ENCODE measurements around the gene ORC3.
"Not testable (repeated sequence)": the region's sequence is repeated elsewhere in the genome, so short reads cannot be mapped to it uniquely, and the experiment has no call there.

The ORC3 gene

DNA sequence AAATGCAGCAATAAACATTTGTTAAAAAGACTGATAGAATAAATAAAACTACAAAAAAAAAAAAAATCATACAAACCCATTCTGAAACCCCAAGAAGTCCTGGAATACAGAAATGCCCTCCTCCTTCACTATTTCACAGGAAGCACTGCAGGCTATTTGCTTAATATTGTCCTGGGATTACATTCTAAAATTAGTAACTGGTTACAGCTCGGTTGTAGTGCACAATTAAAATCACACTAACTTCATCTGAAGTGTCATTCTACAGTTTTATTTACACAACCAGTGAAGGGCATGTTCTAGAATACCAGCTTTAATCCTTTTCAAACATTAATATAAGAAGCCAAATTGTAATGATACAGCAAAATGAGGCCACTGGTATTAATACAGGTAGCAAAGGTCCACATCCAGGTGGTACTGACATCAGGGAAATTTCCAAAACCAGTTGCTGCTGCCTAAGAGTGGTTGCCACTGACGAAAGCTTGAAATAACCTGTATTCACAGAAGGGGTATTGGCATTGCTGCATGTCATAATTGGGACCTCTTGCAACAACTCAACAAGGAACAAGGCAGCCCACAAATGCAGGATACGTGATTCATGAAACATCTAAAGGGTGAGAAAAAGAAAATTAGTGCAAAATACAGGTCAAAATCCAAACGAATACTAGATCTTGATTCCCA lies 85.2 kb downstream of the ORC3 start:
- Histone ChIP-seq H3K4me2 (ENCODE audit: low read length) (no peak overlapping the region), H3K79me2 (no peaks in the 10 kb centered on the region), H3K27ac (no peak overlapping the region), H2AFZ (no peak overlapping the region), H3K36me3 (ENCODE audit: control insufficient read depth, insufficient read depth, low read length) (no peaks in the 10 kb centered on the region), H3K9ac (no peak overlapping the region), H3K27me3 (ENCODE audit: control insufficient read depth, insufficient read depth, low read length) (no peaks in the 10 kb centered on the region), H3K4me1 (peaks cover 16% of the 10 kb centered on the region), H3K4me3 (ENCODE audit: low read depth, low read length) (no peak overlapping the region), H3K9me3 (ENCODE audit: control insufficient read depth, low read length) (no peaks in the 10 kb centered on the region)
- TF ChIP-seq, protein P1, sequence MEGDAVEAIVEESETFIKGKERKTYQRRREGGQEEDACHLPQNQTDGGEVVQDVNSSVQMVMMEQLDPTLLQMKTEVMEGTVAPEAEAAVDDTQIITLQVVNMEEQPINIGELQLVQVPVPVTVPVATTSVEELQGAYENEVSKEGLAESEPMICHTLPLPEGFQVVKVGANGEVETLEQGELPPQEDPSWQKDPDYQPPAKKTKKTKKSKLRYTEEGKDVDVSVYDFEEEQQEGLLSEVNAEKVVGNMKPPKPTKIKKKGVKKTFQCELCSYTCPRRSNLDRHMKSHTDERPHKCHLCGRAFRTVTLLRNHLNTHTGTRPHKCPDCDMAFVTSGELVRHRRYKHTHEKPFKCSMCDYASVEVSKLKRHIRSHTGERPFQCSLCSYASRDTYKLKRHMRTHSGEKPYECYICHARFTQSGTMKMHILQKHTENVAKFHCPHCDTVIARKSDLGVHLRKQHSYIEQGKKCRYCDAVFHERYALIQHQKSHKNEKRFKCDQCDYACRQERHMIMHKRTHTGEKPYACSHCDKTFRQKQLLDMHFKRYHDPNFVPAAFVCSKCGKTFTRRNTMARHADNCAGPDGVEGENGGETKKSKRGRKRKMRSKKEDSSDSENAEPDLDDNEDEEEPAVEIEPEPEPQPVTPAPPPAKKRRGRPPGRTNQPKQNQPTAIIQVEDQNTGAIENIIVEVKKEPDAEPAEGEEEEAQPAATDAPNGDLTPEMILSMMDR (IDR thresholded peaks at IDR 0.05): no peak

DNA sequence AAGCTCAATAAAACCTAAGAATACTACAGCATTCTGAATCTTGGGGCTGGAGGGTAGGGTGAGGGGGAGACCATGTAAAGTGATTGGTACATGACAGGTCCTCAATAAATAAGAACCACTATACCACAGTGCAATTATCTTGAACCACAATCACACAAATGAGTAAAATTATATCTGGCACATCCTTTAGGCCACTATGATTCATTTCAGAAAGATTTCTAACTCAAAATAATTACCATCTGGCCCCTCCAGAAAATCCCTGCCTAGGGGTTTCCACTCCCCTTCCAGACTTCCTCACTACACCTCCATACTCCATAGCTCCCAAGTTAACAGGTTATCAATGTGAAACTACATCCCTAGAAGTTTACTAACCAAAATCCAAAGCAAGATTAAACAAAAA lies 92.4 kb downstream of the ORC3 start:
- Histone ChIP-seq H3K27ac (no peak overlapping the region), H3K9me3 (ENCODE audit: control insufficient read depth, low read length) (no peaks in the 10 kb centered on the region), H3K36me3 (ENCODE audit: control insufficient read depth, insufficient read depth, low read length) (no peaks in the 10 kb centered on the region), H3K79me2 (peaks cover 37% of the 10 kb centered on the region), H3K4me3 (ENCODE audit: low read depth, low read length) (no peak overlapping the region), H3K4me2 (ENCODE audit: low read length) (no peak overlapping the region), H2AFZ (no peak overlapping the region), H3K9ac (no peak overlapping the region), H3K4me1 (peaks cover 2% of the 10 kb centered on the region), H3K27me3 (ENCODE audit: control insufficient read depth, insufficient read depth, low read length) (no peaks in the 10 kb centered on the region)
- TF ChIP-seq, protein P1 (IDR thresholded peaks at IDR 0.05): no peak

GRCh38 chr6:87683890-87684289 lies 94.0 kb downstream of the ORC3 start:
- no peaks in the 10 kb centered on the region for H3K36me3 ChIP-seq (ENCODE audit: control insufficient read depth, insufficient read depth, low read length)
- H3K27ac ChIP-seq: no peak overlapping the region
- H3K4me1 ChIP-seq: peaks cover 2% of the 10 kb centered on the region
- H3K9me3 ChIP-seq (ENCODE audit: control insufficient read depth, low read length): no peaks in the 10 kb centered on the region
- no peak overlapping the region for H3K4me3 ChIP-seq (ENCODE audit: low read depth, low read length)
- no peak overlapping the region for H3K9ac ChIP-seq
- H3K79me2 ChIP-seq: peaks cover 47% of the 10 kb centered on the region
- H3K4me2 ChIP-seq (ENCODE audit: low read length): no peak overlapping the region
- no peaks in the 10 kb centered on the region for H3K27me3 ChIP-seq (ENCODE audit: control insufficient read depth, insufficient read depth, low read length)
- TF ChIP-seq, protein P1 (IDR thresholded peaks at IDR 0.05): no peak
- H2AFZ ChIP-seq: no peak overlapping the region

GRCh38 chr6:87684895-87685654 lies 95.1 kb downstream of the ORC3 start:
- Histone ChIP-seq H3K79me2 (peaks cover 54% of the 10 kb centered on the region), H3K4me3 (ENCODE audit: low read depth, low read length) (no peak overlapping the region), H2AFZ (no peak overlapping the region), H3K27ac (no peak overlapping the region), H3K9ac (no peak overlapping the region), H3K4me1 (peaks cover 2% of the 10 kb centered on the region), H3K9me3 (ENCODE audit: control insufficient read depth, low read length) (no peaks in the 10 kb centered on the region), H3K4me2 (ENCODE audit: low read length) (no peak overlapping the region), H3K36me3 (ENCODE audit: control insufficient read depth, insufficient read depth, low read length) (no peaks in the 10 kb centered on the region), H3K27me3 (ENCODE audit: control insufficient read depth, insufficient read depth, low read length) (no peaks in the 10 kb centered on the region)
- TF ChIP-seq, protein P1 (IDR thresholded peaks at IDR 0.05): no peak

DNA sequence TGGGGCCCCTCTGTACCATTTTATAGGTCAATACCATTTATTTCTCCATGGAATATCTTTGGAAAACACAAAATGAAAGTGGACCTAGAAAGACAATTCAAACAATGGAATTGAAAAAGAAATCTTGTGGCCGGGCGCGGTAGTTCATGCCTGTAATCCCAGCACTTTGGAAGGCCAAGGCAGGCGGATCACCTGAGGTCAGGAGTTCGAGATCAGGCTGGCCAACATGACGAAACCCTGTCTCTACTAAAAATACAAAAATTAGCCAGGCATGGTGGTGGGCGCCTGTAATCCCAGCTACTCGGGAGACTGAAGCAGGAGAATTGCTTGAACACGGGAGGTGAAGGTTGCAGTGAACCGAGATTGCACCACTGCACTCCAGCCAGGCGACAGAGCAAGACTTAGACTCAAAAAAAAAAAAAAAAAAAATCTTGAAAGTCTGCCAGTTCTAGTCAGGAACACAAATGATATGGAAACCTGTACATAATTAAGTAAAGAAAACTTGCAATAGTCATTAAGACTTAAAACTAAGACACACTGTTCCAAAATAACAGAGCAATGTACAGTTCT lies 96.8 kb downstream of the ORC3 start:
- H3K9me3 ChIP-seq (ENCODE audit: control insufficient read depth, low read length); H3K27ac ChIP-seq; H3K36me3 ChIP-seq (ENCODE audit: control insufficient read depth, insufficient read depth, low read length); H2AFZ ChIP-seq; H3K4me2 ChIP-seq (ENCODE audit: low read length); H3K27me3 ChIP-seq (ENCODE audit: control insufficient read depth, insufficient read depth, low read length); H3K4me3 ChIP-seq (ENCODE audit: low read depth, low read length); H3K9ac ChIP-seq; H3K4me1 ChIP-seq: not testable (repeated sequence)
- peaks cover 66% of the 10 kb centered on the region for H3K79me2 ChIP-seq

Data from parathyroid adenoma (tissue), 2 donors.